Fibroblast of peridontal ligament (primary cell): ENCODE measurements around the gene CLSTN2.
A peak's percentile ranks its signal among the peaks of the same experiment; 100 is the strongest.

ENCODE experiments used
- DNase-seq: peaks from one replicate; pipeline ENCODE4 v3.0.0-alpha.2; 2010; ENCODE audit errors: extremely low read depth

CLSTN2 gene

DNA sequence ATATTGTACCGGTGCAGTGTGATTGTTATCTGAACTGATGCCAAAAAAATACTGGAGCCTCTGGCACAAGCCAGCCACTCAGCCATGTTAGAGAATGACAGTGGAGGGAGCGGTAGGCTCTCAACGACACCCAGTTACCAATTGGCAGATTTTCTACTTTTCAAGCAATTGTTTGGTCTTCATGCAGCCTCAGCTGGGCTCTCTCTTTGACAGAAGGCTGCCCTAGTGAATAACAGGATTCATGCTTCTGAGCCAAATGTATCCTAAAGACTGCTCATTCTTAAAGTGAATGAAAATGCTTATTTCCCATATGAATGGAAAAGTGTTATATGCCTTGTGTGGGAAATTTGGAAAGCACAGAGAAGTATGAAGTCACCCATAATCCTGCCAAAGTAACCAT lies 481.7 kb downstream of the CLSTN2 start:
- DNase-seq: no peak

- DNase-seq: peak; percentile 71
Observed at GRCh38 chr3:140420621-140421357, 485.8 kb downstream of the CLSTN2 start.

DNA sequence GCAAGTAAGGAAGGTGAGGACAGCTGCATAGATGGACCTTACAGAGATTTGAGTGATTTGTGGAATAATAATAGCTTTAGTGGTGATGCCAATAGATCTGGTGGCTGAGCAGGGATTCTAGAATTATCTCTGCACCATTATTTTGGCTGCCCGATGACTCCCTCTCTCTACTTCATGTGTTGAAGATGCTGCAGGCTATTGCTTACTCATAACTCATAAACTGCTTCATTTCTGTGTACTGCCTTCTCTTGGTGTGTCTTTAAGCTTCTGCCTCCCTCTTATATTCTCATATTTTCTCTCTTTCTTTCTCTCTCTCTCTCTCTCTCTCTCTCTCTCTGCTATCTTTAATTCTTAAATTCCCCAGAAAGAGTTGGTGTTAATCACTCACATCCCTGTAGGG lies 486.9 kb downstream of the CLSTN2 start:
- DNase-seq: no peak

DNA sequence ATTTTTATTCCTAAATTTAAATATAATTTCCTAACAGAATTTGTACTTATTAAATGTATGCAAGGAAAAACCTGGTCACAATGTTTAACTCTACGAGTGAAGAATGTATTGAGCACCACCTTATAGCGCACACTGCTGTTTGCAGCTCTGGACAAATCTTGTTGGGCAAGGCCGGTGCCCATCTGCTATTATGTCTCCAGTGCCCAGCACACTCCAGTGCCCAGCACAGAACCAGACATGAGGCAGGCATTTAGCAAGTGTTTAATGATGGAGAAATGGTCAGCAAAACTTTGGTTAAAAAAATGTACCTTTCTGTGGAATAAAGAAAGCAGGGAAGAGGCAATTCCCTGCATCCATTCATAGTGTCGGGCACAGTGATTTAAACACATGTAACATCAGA lies 488.2 kb downstream of the CLSTN2 start:
- DNase-seq: no peak

- peak; percentile 22 for DNase-seq
Observed at GRCh38 chr3:140423574-140423973, 488.6 kb downstream of the CLSTN2 start.

GRCh38 chr3:140424211-140424610 lies 489.2 kb downstream of the CLSTN2 start:
- DNase-seq: peak; percentile 37

DNA sequence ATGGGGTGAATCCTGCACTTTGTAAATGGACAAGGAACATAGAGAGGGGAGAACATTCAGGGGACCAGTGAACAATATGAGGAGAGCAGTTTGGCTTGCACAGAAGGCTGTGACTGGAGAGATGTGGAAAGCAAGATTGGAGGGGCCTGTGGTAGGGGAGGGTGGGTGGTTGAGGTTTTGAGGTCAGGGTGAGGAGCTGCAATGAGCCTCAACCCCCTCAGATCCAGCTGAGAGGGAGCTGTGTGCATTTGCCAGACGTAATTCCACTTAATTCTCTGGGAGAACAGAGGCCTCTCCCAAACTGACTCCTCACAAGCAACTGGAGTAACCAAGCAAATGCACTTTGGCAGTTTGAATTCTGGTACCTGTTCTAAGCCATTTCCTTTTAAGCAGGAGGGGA lies 489.7 kb downstream of the CLSTN2 start:
- no peak for DNase-seq

DNA sequence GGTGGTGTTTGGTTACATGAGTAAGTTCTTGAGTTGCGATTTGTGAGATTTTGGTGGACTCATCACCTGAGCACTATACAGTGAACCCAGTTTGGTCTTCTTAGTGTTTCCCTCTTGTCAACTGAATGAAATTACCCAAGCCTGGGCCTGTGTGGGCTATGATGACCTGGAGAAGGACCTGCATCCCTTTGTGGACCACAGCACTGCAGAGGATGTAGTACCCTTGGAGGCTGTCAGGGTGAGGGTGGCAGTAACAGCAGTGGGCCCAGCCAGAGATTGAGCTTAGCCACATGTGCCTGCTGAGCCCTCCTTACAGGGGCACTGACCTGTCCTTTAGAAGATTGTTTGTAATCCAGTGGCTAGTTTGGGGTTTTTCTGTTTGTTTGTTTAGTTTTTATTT lies 492.8 kb downstream of the CLSTN2 start:
- DNase-seq: no peak

- DNase-seq: no peak
Observed at GRCh38 chr3:140428380-140428779, 493.4 kb downstream of the CLSTN2 start.

DNA sequence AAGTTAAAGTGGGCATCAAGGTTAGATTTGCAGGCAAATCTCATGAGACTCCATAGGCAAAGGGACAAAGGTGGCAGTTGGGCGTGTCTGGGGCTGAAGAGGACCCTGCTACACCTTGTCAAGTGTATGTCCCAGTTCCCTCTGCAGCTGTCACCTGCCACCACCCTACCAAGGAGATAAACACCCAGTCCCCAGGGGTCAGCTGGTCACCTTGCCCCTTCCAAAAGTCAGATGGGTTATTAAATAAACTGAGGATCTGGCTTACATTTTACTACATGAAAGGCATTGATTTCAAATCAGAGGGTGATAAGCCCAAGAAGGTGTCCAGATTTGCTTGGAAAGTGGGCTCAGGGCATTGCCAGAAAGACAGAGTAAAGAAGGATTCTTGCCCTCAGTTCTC lies 494.8 kb downstream of the CLSTN2 start:
- no peak for DNase-seq

GRCh38 chr3:140430494-140430893 lies 495.5 kb downstream of the CLSTN2 start:
- no peak for DNase-seq

DNA sequence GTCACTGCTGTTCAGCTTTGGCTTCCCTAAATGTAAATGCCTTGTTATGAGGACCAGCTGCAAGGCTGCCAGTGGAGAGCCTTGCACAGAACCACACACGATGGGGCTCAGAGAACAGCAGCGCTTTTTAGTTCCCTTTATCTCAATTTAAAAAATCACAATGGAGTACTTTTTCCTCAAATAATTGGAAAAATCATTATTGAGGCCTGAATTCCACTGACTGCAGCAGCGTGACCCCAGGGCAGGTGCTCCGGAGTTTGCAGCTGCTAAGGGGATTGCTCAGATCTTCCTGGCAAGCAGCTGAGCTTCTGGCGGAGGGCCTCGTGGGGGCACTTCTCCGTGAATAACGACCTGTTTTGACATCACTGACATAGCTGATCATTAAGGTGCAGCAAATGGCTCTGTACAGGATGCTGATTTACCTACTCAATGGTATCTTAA lies 497.3 kb downstream of the CLSTN2 start:
- no peak for DNase-seq

DNA sequence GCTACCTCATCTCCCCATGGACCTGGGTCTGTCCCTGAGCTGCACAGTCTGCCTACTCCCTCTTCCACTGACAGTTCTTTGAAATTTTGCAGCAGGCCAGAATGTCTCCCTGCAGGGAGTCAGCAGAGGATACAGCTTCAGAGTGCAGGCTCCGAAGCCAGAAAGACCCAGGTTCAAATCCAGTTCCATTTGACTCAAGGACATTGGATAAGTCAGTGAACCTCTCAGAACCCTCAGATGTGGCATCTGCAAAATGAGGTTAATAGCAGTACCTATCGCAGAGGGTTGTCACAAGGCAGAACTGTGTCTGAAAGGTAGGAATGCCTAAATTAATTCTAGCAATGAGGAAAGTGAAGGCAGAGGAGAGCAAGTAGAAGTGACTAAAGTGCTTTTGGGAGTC lies 498.4 kb downstream of the CLSTN2 start:
- no peak for DNase-seq

GRCh38 chr3:140434261-140434905 lies 499.4 kb downstream of the CLSTN2 start:
- no peak for DNase-seq

DNA sequence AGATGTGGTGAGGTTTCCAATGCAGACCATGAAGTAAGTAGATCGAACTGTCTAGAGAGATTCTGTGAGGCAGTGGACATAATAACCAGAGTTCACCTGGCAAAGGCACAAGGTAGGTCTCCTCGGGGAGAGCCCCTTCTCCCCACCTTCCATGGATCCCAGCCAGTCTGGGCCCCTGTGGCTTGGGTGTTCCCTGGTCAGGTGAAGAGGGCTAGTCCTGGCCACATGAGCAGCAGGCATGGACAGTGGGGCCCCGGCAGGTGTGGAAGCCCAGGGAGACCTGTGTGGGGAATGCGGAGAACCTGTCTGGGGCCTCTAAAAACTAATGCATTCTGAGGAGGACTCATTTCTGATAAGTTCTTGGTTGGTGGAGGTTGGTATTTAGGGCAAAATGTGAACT lies 501.4 kb downstream of the CLSTN2 start:
- no peak for DNase-seq

- no peak for DNase-seq
Observed at GRCh38 chr3:140438736-140439470, 503.9 kb downstream of the CLSTN2 start.

GRCh38 chr3:140439527-140439926 lies 504.5 kb downstream of the CLSTN2 start:
- DNase-seq: no peak

- no peak for DNase-seq
Observed at GRCh38 chr3:140440446-140440845, 505.5 kb downstream of the CLSTN2 start.

DNA sequence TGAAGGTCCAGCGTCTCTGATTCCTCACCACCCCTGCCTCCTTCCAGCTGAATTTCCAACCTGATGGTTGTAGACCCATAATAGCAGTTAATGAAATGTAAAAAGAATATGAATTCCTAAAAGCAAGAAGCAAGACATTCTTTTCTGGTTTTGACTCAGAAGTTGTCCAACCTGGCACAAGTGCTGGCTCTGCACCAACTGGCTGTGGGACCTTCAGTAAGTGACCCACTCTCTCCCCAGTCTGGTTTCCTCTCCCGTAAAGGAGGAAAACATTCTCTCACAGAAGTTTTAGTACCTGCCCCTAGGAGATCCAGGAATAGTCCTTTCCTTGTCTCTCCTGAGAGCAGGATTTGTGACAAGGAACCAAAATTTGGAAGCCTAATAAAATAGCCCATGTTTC lies 506.0 kb downstream of the CLSTN2 start:
- DNase-seq: peak; percentile 64

- DNase-seq: no peak
Observed at GRCh38 chr3:140442621-140443020, 507.6 kb downstream of the CLSTN2 start.

GRCh38 chr3:140443073-140443472 lies 508.1 kb downstream of the CLSTN2 start:
- DNase-seq: no peak

- peak; percentile 30 for DNase-seq
Observed at GRCh38 chr3:140443806-140444205, 508.8 kb downstream of the CLSTN2 start.

- no peak for DNase-seq
Observed at GRCh38 chr3:140446734-140447133, 511.7 kb downstream of the CLSTN2 start.
